SHP77 treated with DMSO at 0.1 percent for 48 hours (cell line): ENCODE data around the gene CYP11A1.

Source experiments
- DNase-seq: peaks from one replicate; lab custom pipeline; 2025; lab: John Stamatoyannopoulos, UW

Gene CYP11A1

GRCh38 chr15:74347757-74348250 lies 19.6 kb downstream of the CYP11A1 start:
- DNase-seq = no peak

GRCh38 chr15:74345051-74345450 lies 22.4 kb downstream of the CYP11A1 start:
- DNase-seq = no peak

GRCh38 chr15:74343797-74344127 lies 23.7 kb downstream of the CYP11A1 start:
- no peak for DNase-seq

- DNase-seq = no peak
These were observed 24.2 kb downstream of the CYP11A1 start for GRCh38 chr15:74343127-74343796.

- DNase-seq = no peak
These were observed 27.3 kb downstream of the CYP11A1 start for GRCh38 chr15:74340150-74340549.

- DNase-seq = no peak
These were observed 28.1 kb downstream of the CYP11A1 start for GRCh38 chr15:74339371-74339770.

GRCh38 chr15:74338676-74339075 lies 28.8 kb downstream of the CYP11A1 start:
- DNase-seq = no peak

- no peak for DNase-seq
These were observed 29.7 kb downstream of the CYP11A1 start for GRCh38 chr15:74337607-74338211.

GRCh38 chr15:74337146-74337545 lies 30.3 kb downstream of the CYP11A1 start:
- DNase-seq = no peak

GRCh38 chr15:74336061-74337005 lies 31.1 kb downstream of the CYP11A1 start:
- DNase-seq = no peak

- no peak for DNase-seq
These were observed 32.0 kb downstream of the CYP11A1 start for GRCh38 chr15:74335396-74335795.

GRCh38 chr15:74334127-74334526 lies 33.3 kb downstream of the CYP11A1 start:
- no peak for DNase-seq

- no peak for DNase-seq
These were observed 33.8 kb downstream of the CYP11A1 start for GRCh38 chr15:74333662-74334061.

GRCh38 chr15:74333093-74333492 lies 34.4 kb downstream of the CYP11A1 start:
- DNase-seq = no peak

GRCh38 chr15:74332611-74333010 lies 34.8 kb downstream of the CYP11A1 start:
- DNase-seq = no peak

- DNase-seq = no peak
These were observed 35.4 kb downstream of the CYP11A1 start for GRCh38 chr15:74332011-74332410.

- DNase-seq = no peak
These were observed 36.5 kb downstream of the CYP11A1 start for GRCh38 chr15:74330861-74331408.

GRCh38 chr15:74328331-74329056 lies 39.0 kb downstream of the CYP11A1 start:
- DNase-seq = no peak

GRCh38 chr15:74327756-74328155 lies 39.7 kb downstream of the CYP11A1 start:
- no peak for DNase-seq

GRCh38 chr15:74326746-74327145 lies 40.7 kb downstream of the CYP11A1 start:
- no peak for DNase-seq

GRCh38 chr15:74324714-74325113 lies 42.7 kb downstream of the CYP11A1 start:
- DNase-seq = no peak
